Gastrocnemius medialis (tissue), 4 donors: ENCODE data around the gene CD58. TPM values are rescaled to one million over a fixed set of nuclear protein-coding genes. Genes with fewer than 3 reads are reported as not detected.

ENCODE experiments used
- ATAC-seq, 2 donors: fragments of 150-250 bp; one replicate each; pipeline ENCODE4 v1.9.1; 2016
- DNase-seq, 2 donors: peaks; one replicate each; pipeline ENCODE4 v3.0.0-alpha.2; 2019
- H3K27ac ChIP-seq, 4 donors: fragments of 200-600 bp; sonication (generic); 1 replicate in 1 of 4; 2 replicates in 3 of 4; pipeline ENCODE4 v1.5.1; 2016 to 2018; ENCODE audit warnings: mild to moderate bottlenecking in 2 of 4, moderate library complexity in 1 of 4
- H3K27me3 ChIP-seq, 3 donors: fragments of 200-600 bp; sonication (generic) in 2 of 3; 1 replicate in 1 of 3; 2 replicates in 2 of 3; pipeline versions ENCODE4 v1.5.1 to v1.6.0; 2016 to 2019; ENCODE audit warnings: mild to moderate bottlenecking in 1 of 3, moderate library complexity in 1 of 3
- H3K36me3 ChIP-seq, 2 donors: fragments of 200-600 bp; sonication (generic) in 1 of 2; one replicate each; pipeline ENCODE4 v1.5.1; 2017 to 2018
- H3K4me1 ChIP-seq, 2 donors: fragments of 200-600 bp; sonication (generic) in 1 of 2; one replicate each; pipeline ENCODE4 v1.5.1; 2016 to 2017; ENCODE audit warnings: mild to moderate bottlenecking in 2 of 2
- H3K4me3 ChIP-seq, 4 donors: fragments of 200-600 bp; sonication (generic) in 3 of 4; 1 replicate in 1 of 4; 2 replicates in 3 of 4; pipeline ENCODE4 v1.5.1; 2016 to 2019; ENCODE audit warnings: mild to moderate bottlenecking in 2 of 4
- H3K9me3 ChIP-seq, 3 donors: fragments of 200-600 bp; sonication (generic) in 2 of 3; 1 replicate in 1 of 3; 2 replicates in 2 of 3; pipeline ENCODE4 v1.5.1; 2016 to 2019
- CTCF ChIP-seq, 5 experiments: fragments of 450-650 bp in 3 of 5; fragments of 200-600 bp in 2 of 5; sonication (generic) in 2 of 5; IDR thresholded peaks in 4 of 5; conservative IDR thresholded peaks in 1 of 5; 1 replicate in 4 of 5; 2 replicates in 1 of 5; pipeline ENCODE4 v1.5.1; 2016 to 2019; ENCODE audit warnings: antibody characterized with exemption in 5 of 5, mild to moderate bottlenecking in 3 of 5, moderate library complexity in 3 of 5
- POLR2A ChIP-seq, 2 donors: fragments of 450-650 bp; IDR thresholded peaks; one replicate each; pipeline ENCODE4 v1.6.1; 2017; ENCODE audit warnings: antibody characterized with exemption in 2 of 2, mild to moderate bottlenecking in 2 of 2, moderate library complexity in 2 of 2
- in situ Hi-C, 4 donors: fragments of 200-750 bp; cut with MboI; loops; one replicate each; pipeline versions ENCODE4 v1.15.0 to v1.8.0; 2017; ENCODE audit warnings: low sequenced_read_pairs in 4 of 4
- intact Hi-C: fragments of 100-400 bp; cut with DNase I; formaldehyde crosslinking; loops from one replicate; pipeline ENCODE4 v1.15.1; 2023; ENCODE audit warnings: low total_unique reads
- total RNA-seq, 4 donors: library from RNA; depleted of rRNA; stranded (reverse); fragments of >200 nt; gene quantifications; one replicate each; pipeline versions ENCODE4 v1.1.0 to v1.2.3, GENCODE V29; 2016

CD58 gene
- total RNA-seq, 4 donors from 2014 or later, result 4.1 to 15.9 (median 10.2) TPM

GRCh38 chr1:116501870-116502244 is 69.0 kb downstream of the CD58 start:
- no peak for DNase-seq
- no peak for ATAC-seq
- no peak for TF ChIP-seq CTCF (IDR thresholded peaks at IDR 0.05 in 4 of 5, conservative IDR thresholded peaks at IDR 0.05 in 1 of 5)
- no peak for TF ChIP-seq POLR2A (IDR thresholded peaks at IDR 0.05)
- intact Hi-C loops (no loop called here), in situ Hi-C loops (loop anchor here in 1 of 4 donors (5.0 kb wide), 1 partner anchor 370 kb away; no protein-coding TSS in a partner anchor)
- no peaks in the 10 kb centered on the region for H3K36me3 ChIP-seq
- no peak overlapping the region for H3K4me3 ChIP-seq
- H3K9me3 ChIP-seq, result no peaks in the 10 kb centered on the region
- H3K4me1 ChIP-seq, result no peaks in the 10 kb centered on the region
- H3K27ac ChIP-seq, result no peak overlapping the region
- H3K27me3 ChIP-seq, result no peaks in the 10 kb centered on the region

GRCh38 chr1:116501125-116501869 is 69.5 kb downstream of the CD58 start:
- no peak for ATAC-seq
- Histone ChIP-seq H3K9me3 (no peaks in the 10 kb centered on the region), H3K4me3 (no peak overlapping the region), H3K36me3 (no peaks in the 10 kb centered on the region), H3K27me3 (no peaks in the 10 kb centered on the region), H3K27ac (no peak overlapping the region), H3K4me1 (peaks cover 0 to under 1% of the 10 kb centered on the region in 2 donors)
- intact Hi-C loops (no loop called here), in situ Hi-C loops (loop anchor here in 1 of 4 donors (5.0 kb wide), 1 partner anchor 369 kb away; no protein-coding TSS in a partner anchor)
- no peak for DNase-seq
- no peak for TF ChIP-seq POLR2A (IDR thresholded peaks at IDR 0.05)
- no peak for TF ChIP-seq CTCF (IDR thresholded peaks at IDR 0.05 in 4 of 5, conservative IDR thresholded peaks at IDR 0.05 in 1 of 5)

- H3K9me3 ChIP-seq, result no peaks in the 10 kb centered on the region
- peak; percentile 57 to 85 for ATAC-seq
- intact Hi-C loops (loop anchor here (1.0 kb wide), 2 partner anchors 347 to 360 kb away; no protein-coding TSS in a partner anchor), in situ Hi-C loops (loop anchor here in 2 of 4 donors (5.0 to 25.0 kb wide), 4 partner anchors 137 to 687 kb away; partner anchors contain the start of gene ATP1A1 (in 1 of the 2))
- no peaks in the 10 kb centered on the region for H3K27me3 ChIP-seq
- peak in 1 of 2 donors; percentile 34 for DNase-seq
- no peak overlapping the region for H3K4me3 ChIP-seq
- H3K4me1 ChIP-seq, result peaks cover 0 to 8% of the 10 kb centered on the region in 2 donors
- TF ChIP-seq CTCF (IDR thresholded peaks at IDR 0.05 in 4 of 5, conservative IDR thresholded peaks at IDR 0.05 in 1 of 5) (peak; percentile 79 to 86 (median 79)), POLR2A (IDR thresholded peaks at IDR 0.05) (no peak)
- no peak overlapping the region for H3K27ac ChIP-seq
- no peaks in the 10 kb centered on the region for H3K36me3 ChIP-seq
These were observed 71.8 kb downstream of the CD58 start for GRCh38 chr1:116498789-116499628.

GRCh38 chr1:116497656-116498055 is 73.2 kb downstream of the CD58 start:
- DNase-seq, result no peak
- H3K9me3 ChIP-seq, result no peaks in the 10 kb centered on the region
- H3K27me3 ChIP-seq, result no peaks in the 10 kb centered on the region
- in situ Hi-C loops, result loop anchor here in 2 of 4 donors (5.0 to 25.0 kb wide), 4 partner anchors 135 to 685 kb away; partner anchors contain the start of gene ATP1A1 (in 1 of the 2)
- ATAC-seq, result no peak
- peaks cover 0 to 8% of the 10 kb centered on the region in 2 donors for H3K4me1 ChIP-seq
- no peak overlapping the region for H3K4me3 ChIP-seq
- no peak overlapping the region for H3K27ac ChIP-seq
- no peaks in the 10 kb centered on the region for H3K36me3 ChIP-seq
- TF ChIP-seq POLR2A (IDR thresholded peaks at IDR 0.05) (no peak), CTCF (IDR thresholded peaks at IDR 0.05 in 4 of 5, conservative IDR thresholded peaks at IDR 0.05 in 1 of 5) (no peak)
- intact Hi-C loops, result no loop called here
